SK-N-SH treated with all-trans-retinoic acid at 6 μM for 48 hours (cell line): ENCODE measurements around the gene ZNF358.

ENCODE experiments used
- CREB5 ChIP-seq: fragments of 250-450 bp; sonication (Bioruptor Pico); IDR thresholded peaks from 2 replicates; pipeline ENCODE4 v1.5.1; 2020; ENCODE audit warnings: low read depth, mild to moderate bottlenecking, moderate library complexity
- CSDC2 ChIP-seq: fragments of 250-450 bp; sonication (Bioruptor Pico); IDR thresholded peaks from 2 replicates; pipeline ENCODE4 v1.5.0; 2020; ENCODE audit warnings: mild to moderate bottlenecking, moderate library complexity
- CSRNP3 ChIP-seq: fragments of 250-450 bp; sonication (Bioruptor Pico); IDR thresholded peaks from 2 replicates; pipeline ENCODE4 v1.5.1; 2021; ENCODE audit warnings: mild to moderate bottlenecking, moderate library complexity
- ESRRG ChIP-seq: fragments of 250-450 bp; sonication (Bioruptor Pico); IDR thresholded peaks from 2 replicates; pipeline ENCODE4 v1.6.1; 2021; ENCODE audit warnings: mild to moderate bottlenecking
- ISL1 ChIP-seq: fragments of 250-450 bp; sonication (Bioruptor Pico); IDR thresholded peaks from 2 replicates; pipeline ENCODE4 v2.1.2; 2022; ENCODE audit warnings: mild to moderate bottlenecking, moderate library complexity
- PATZ1 ChIP-seq: fragments of 250-450 bp; sonication (Bioruptor Pico); IDR thresholded peaks from 2 replicates; pipeline ENCODE4 v1.8.0; 2020; ENCODE audit warnings: mild to moderate bottlenecking, moderate library complexity, borderline replicate concordance
- POU6F1 ChIP-seq: fragments of 250-450 bp; sonication (Bioruptor Pico); IDR thresholded peaks from 2 replicates; pipeline ENCODE4 v1.8.0; 2021; ENCODE audit warnings: low read depth, mild to moderate bottlenecking, moderate library complexity, borderline replicate concordance
- PPARA ChIP-seq: fragments of 250-450 bp; sonication (Bioruptor Pico); IDR thresholded peaks from 2 replicates; pipeline ENCODE4 v1.5.0; 2020; ENCODE audit warnings: mild to moderate bottlenecking, borderline replicate concordance
- RARB ChIP-seq: fragments of 250-450 bp; sonication (Bioruptor Pico); IDR thresholded peaks from 2 replicates; pipeline ENCODE4 v1.8.0; 2021; ENCODE audit warnings: mild to moderate bottlenecking, moderate library complexity
- SNAI2 ChIP-seq: fragments of 250-450 bp; sonication (Bioruptor Pico); IDR thresholded peaks from 2 replicates; pipeline ENCODE4 v1.5.0; 2020; ENCODE audit warnings: mild to moderate bottlenecking, moderate library complexity
- TOX ChIP-seq: fragments of 250-450 bp; sonication (Bioruptor Pico); IDR thresholded peaks from 2 replicates; pipeline ENCODE4 v1.8.0; 2021; ENCODE audit warnings: mild to moderate bottlenecking, moderate library complexity, borderline replicate concordance
- TSHZ2 ChIP-seq: fragments of 250-450 bp; sonication (Bioruptor Pico); IDR thresholded peaks from 2 replicates; pipeline ENCODE4 v1.5.0; 2020; ENCODE audit warnings: mild to moderate bottlenecking, moderate library complexity
- ZFP3 ChIP-seq: fragments of 250-450 bp; sonication (Bioruptor Pico); IDR thresholded peaks from 2 replicates; pipeline ENCODE4 v1.5.0; 2020; ENCODE audit warnings: mild to moderate bottlenecking, moderate library complexity
- ZNF565 ChIP-seq: fragments of 450-650 bp; formaldehyde crosslinking; conservative IDR thresholded peaks from 2 replicates; pipeline ENCODE4 v1.5.0; 2020; ENCODE audit warnings: low read depth, mild to moderate bottlenecking, moderate library complexity

GRCh38 chr19:7512400-7512851 is 3.5 kb upstream of the ZNF358 start:
- TF ChIP-seq ZNF565 (CRISPR knock-in tag) (no peak), CSRNP3 (CRISPR knock-in tag) (no peak), SNAI2 (CRISPR knock-in tag) (no peak), CREB5 (CRISPR knock-in tag) (no peak), RARB (CRISPR knock-in tag) (no peak), TSHZ2 (CRISPR knock-in tag) (no peak), ZFP3 (CRISPR knock-in tag) (no peak), PATZ1 (no peak), CSDC2 (CRISPR knock-in tag) (no peak), ISL1 (CRISPR knock-in tag) (no peak), TOX (CRISPR knock-in tag) (no peak), PPARA (CRISPR knock-in tag) (no peak), POU6F1 (no peak), ESRRG (no peak)
